GM19452 (cell line): ENCODE results near the gene TMEM229B.
"Not testable (repeated sequence)": the region's sequence is repeated elsewhere in the genome, so short reads cannot be mapped to it uniquely, and the experiment has no call there.

Experiments used
- ATAC-seq: cut with Tn5 transposase; IDR thresholded peaks from one replicate; pipeline ENCODE4 v1.9.1; 2021; ENCODE audit not compliant: unreplicated experiment

The TMEM229B gene

GRCh38 chr14:67459336-67459735, 29.2 kb downstream of the TMEM229B start:
- ATAC-seq, result no peak

GRCh38 chr14:67457782-67458181, 30.7 kb downstream of the TMEM229B start:
- ATAC-seq, result no peak

DNA sequence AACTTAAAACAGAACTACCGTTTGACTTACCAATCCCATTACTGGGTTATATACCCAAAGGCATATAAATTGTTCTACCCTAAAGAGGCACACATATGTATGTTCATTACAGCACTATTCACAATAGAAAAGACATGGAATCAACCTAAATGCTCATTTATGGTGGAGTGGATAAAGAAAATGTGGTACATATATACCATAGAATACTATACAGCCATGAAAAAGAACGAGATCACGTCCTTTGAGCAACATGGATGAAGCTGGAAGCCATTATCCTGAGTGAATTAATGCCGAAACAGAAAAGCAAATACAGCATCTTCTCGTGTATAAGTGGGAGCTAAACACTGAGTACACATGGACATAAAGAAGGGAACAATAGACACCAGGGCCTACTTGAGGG, 31.8 kb downstream of the TMEM229B start:
- ATAC-seq, result no peak

DNA sequence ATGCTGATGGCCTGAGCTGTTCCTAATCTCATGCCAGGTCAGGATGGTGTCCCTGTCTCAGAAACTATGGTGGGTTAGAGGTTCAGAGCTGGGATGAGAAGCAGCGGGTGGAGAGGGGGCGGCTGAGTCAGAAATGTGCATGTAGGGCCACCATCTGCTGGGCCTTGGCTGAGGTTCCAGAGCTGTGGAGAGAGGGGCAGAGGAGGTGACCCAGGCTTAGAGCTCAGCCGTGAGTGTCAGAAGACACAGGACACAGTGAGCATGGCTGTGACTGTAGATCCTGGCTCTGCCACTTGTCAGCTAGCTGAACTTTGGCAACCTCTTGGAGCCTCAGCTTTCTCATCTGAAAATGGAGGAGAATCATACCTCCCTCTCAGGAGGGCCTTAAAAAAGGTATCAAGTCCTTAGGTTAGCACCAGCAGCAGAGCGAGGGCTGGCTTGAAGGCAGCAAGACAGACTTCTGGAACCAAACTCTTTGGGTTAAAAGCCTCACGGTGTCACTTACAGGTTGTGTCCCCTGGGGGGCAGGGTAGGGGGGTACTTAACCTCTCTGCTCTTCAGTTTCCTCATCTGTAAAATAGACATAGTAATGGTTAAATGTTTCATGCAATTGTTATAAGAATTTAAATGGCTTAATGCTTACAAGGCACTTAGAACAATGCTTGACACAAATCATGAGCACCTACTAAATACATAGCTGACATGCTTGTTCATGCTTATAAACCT, 34.8 kb downstream of the TMEM229B start:
- ATAC-seq, result no peak

GRCh38 chr14:67451667-67452066, 36.9 kb downstream of the TMEM229B start:
- not testable (repeated sequence) for ATAC-seq

DNA sequence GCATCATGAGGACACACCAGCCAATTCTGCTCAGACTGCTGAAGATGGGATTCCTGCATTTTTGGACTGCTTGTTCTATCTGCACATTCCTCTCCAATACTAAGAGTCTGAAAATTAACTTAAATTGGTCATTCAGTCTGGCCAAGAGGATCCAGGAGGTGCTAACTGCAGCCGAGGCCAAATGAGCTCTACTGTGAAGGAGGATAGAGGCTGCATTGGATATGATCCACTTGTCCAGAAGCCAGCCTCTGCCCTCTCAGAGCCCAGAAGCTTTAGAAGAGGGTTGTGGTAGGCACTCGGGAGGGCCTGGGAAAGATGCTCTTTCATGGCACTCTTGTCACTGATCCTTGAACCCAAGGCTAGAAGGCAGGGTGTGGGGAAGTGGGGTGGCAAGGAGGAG, 39.4 kb downstream of the TMEM229B start:
- no peak for ATAC-seq

DNA sequence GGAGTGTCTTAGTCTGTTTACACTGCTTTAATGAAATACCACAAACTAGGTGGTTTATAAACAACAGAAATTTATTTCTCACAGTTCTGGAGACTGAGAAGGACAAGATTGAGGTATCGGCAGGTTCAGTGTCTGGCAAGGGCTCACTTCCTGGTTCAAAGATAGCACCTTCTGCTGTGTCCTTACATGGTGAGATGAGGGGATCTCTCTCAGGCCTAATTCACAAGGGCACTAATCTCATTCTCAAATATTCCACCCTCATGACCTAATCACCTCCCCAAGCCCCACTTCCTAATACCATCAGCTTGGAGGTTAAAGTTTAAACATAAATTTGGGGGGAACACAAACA, 41.5 kb downstream of the TMEM229B start:
- no peak for ATAC-seq

DNA sequence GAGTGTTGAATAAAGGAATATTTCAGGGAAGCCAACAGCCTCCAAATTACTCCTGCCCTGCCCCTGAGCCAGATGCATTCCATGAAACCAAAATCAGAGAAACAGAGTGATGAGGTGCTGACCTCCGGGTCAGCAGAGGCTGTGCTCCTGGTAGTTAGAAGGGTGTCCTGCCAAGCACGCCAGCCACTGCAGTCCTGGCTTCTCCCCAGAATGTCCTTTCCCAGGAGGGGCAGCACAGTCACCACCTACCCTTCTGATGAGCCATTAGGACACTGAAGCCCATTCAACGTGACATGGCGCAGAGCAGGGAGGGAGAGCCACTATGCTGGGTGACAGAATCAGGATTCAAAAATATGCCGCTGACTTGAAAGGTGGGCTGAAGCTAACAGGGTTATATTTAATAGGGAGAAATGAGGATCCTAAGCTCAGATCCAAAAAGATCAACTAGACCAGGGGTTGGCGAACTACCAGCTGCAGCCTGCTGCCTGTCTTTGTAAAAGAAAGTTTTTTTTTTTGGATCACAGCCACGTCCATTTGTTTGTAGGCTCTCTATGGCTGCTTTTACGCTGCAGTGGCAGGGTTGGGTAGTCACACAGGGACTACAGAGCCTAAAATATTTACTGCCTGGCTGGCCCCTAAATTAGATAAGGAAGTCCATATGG, 42.0 kb downstream of the TMEM229B start:
- no peak for ATAC-seq

GRCh38 chr14:67444395-67444794, 44.1 kb downstream of the TMEM229B start:
- ATAC-seq, result no peak

- ATAC-seq, result no peak
Observed at GRCh38 chr14:67442139-67442906, 46.2 kb downstream of the TMEM229B start.

DNA sequence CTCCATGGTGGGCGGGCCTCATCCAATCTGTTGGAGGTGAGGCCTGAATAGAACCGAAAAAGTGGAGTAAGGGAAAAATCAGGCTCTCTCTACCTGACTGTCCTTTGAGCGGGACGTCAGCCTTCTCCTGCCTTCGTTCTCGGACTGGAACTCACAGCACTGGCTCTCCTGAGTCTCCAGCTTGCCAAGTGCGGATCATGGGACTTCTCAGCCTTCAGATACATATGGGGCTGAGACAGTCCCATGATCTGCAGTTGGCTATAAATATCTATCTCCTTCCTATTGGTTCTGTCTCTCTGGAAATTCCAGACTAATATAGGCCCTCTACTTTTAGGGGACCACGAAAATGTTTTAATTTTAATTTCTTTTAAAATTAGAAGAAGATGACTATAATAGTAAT, 46.8 kb downstream of the TMEM229B start:
- ATAC-seq, result no peak

- ATAC-seq, result no peak
Observed at GRCh38 chr14:67441256-67441655, 47.3 kb downstream of the TMEM229B start.

DNA sequence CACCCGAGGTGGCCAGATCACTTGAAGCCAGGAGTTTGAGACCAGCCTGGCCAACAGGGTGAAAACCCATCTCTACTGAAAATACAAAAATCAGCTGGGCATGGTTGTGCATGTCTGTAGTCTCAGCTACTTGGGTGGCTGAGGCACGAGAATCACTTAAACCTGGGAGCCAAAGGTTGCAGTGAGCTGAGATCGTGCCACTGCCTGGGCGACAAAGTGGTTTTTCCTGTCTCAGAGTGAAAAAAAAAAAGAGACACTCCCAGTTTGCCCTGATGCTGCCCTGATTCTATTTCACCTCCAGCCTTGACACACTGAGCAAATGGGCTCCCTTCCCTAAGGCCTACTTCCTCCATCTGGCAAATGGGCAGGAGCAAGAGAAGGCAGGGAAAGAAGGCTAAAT, 48.0 kb downstream of the TMEM229B start:
- ATAC-seq, result no peak

DNA sequence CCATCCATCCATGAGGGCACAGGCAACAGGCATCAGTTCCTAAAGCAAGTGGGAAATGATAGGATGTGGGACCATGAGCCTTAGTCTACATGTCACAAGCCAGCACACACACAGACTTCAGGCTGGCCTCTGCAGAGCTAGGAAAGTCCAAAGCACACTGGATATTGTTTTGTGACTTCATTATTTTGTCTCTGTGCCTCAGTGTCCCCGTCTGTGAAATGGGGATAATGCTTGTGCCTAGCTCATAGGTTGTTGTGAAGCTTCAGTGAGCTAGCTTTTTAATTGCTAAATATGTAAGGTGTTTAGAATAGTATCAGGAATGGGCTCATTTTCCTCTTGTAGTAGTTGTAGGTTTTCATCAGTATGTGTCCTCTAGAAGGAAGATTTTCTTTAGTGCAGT, 49.6 kb downstream of the TMEM229B start:
- no peak for ATAC-seq

GRCh38 chr14:67436006-67436866, 52.3 kb downstream of the TMEM229B start:
- no peak for ATAC-seq

GRCh38 chr14:67435603-67436002, 52.9 kb downstream of the TMEM229B start:
- ATAC-seq, result no peak

GRCh38 chr14:67432050-67432564, 56.4 kb downstream of the TMEM229B start:
- no peak for ATAC-seq

DNA sequence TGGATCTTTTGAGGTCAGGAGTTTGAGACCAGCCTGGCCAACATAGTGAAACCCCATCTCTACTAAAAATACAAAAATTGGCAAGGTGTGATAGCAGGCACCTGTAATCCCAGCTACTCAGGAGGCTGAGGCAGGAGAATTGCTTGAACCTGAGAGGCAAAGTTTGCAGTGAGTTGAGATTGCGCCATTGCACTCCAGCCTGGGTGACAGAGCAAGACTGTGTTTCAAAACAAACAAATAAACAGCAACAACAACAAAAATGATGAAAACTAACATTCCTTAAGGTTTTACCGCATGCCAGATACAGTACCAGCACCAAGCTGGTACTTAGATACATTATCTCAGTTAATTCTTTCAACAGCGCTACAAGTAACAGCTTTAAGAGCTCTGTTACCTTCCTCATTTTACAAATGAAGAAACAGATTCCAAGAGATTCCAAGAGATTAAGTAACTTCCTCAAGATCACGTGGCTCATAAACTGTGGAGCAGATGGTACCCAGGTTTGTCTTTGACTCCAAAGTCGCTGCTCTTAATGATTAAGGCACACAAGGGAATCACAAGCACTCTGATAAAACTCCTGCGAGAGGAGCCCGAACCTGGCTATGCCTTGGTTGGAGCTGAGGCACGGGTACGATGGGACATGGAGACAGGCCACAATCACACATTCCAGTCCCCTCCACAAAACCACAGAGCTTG, 58.9 kb downstream of the TMEM229B start:
- no peak for ATAC-seq

- no peak for ATAC-seq
Observed at GRCh38 chr14:67428501-67429031, 60.0 kb downstream of the TMEM229B start.

DNA sequence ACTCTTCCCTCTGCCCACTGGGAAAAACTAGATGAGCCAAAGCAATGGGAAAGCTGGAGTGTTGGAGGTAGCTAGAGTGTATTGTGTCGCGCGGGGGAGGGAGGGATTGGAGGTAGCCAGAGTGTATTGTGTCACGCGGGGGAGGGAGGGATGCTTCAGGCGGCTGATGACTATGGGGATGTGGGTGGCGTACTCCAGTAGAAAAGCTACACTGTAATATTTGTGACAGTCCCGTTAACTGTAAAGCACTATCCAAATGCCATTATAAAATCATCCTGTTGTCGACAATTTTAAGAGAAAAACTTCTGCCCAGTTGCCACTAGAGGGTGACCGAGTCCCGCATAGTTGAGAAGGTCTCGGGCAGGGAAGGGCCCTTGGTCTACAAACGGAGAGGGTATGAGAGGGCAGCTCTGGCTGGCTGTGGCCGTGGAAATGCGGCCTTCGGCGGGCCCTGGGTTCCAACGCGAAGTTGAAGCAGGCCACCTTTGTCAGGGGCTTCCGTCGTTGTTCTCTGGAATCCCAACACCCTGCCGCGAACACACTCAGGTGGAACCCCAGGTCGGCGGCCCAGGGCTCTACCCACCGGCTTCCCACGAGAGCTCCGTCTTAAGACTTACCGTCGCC, 61.4 kb downstream of the TMEM229B start:
- ATAC-seq, result no peak
